ENCODE measurements around the gene AUP1.

AUP1 gene

DNA sequence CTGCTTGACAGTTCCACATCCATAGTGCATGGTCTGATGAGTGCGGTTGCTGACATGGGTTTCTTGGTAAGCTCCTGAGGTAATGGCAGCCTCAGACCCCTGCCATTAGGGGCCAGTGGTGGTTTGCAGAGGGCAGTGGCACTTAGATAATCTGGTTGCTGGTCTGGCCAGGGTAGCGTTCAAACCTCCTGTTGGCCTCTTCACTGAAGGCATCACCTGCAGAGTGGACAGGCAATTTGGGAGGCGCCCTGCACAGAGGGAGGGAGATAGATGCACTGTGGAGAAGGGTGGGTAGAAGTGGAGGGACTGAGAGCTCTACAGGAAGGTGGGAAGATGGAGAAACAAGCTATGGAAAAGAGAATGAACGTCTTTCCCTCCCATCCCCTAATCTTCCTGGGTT lies 4.0 kb upstream of the AUP1 start:
- DNase-seq: no peak

DNA sequence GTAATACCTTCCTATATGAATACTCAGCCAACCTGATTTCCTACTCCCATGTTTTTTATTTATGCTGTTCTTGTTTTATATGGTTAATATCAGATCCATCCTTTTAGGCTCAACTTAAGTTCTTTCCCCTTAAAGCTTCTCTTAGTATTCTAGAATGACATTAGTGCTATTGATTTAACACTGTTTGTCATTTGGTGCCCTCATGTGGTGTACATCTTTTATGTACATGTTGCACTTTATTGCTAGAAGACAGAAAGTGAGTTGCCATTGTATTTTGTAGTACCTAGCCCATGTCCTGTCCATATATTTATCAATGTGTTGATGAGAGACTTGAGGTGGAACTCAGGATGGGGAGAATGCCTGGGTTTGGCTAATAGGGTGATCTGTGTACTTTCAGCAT lies 2.7 kb upstream of the AUP1 start:
- DNase-seq: no peak

DNA sequence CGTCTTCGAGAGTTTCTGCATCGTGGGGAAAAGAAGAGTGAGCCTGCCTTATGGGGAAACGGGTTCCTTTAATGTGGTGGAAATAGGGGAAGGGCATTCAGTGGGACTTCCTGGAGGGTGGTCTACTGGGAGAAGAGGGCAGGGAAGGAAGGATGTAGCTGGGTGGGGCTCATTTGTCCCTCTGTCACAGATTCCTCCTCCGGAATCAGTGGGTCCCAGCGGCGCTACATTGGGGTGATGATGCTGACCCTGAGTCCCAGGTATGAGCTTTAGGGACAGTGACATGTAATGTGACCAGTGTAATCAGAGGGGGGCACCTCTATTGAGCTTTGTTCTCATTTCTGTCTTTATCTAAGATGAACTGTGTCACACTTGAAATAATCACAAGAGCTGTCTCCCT lies 2.2 kb upstream of the AUP1 start:
- no peak for DNase-seq

DNA sequence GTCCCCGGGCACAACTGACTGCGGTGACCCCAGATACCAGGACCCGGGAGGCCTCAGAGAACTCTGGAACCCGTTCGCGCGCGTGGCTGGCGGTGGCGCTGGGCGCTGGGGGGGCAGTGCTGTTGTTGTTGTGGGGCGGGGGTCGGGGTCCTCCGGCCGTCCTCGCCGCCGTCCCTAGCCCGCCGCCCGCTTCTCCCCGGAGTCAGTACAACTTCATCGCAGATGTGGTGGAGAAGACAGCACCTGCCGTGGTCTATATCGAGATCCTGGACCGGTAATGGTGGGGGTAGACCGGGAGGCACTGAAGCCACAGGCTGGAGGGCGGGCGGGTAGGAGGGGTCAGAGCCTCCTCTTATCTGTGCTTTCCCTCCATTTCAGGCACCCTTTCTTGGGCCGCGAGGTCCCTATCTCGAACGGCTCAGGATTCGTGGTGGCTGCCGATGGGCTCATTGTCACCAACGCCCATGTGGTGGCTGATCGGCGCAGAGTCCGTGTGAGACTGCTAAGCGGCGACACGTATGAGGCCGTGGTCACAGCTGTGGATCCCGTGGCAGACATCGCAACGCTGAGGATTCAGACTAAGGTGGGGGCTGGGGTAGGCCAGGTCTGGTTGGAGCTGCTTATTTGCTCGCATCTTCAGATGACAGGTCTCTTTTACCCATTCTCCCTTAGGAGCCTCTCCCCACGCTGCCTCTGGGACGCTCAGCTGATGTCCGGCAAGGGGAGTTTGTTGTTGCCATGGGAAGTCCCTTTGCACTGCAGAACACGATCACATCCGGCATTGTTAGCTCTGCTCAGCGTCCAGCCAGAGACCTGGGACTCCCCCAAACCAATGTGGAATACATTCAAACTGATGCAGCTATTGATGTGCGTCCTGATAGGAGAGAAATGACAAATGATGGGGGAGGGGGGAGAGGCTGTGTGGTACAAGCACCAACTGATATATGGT lies 1.0 kb upstream of the AUP1 start:
- no peak for DNase-seq

DNA sequence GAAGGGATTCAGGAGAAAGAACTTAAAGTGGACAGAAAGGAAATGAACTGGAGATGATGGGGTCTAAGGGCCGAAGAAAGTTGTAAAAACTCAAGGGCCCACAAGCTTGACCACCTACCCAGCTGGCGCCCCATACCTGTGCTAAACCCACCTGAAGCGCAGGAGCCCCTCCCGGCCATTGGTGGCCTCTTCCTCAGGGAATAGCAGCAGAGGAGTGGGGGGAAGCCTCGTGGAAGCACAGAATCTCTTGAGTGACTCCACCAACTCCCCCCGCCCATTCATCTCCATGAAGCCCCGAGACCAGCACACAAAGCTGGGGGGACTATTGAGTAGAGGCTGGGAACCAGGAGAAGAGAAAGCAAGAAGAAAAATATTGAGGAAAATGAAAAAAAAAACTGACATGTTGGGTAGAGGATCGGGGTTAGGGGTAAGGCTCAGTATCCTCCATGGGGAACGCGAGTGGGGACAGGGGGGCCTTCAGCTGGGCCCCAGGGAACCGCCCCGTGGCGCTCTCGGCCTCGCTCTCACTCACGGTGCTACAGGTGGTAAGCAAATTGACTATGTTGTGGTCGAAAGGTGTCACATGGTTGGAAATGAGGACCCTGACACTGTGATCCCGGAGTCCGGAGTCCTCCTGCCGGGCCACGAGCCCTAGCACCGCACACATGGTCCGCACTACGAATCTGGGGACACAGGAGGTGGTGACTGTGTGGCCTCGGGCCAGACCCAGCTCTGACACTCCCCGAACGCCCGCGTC lies 728 bp downstream of the AUP1 start:
- no peak for DNase-seq

DNA sequence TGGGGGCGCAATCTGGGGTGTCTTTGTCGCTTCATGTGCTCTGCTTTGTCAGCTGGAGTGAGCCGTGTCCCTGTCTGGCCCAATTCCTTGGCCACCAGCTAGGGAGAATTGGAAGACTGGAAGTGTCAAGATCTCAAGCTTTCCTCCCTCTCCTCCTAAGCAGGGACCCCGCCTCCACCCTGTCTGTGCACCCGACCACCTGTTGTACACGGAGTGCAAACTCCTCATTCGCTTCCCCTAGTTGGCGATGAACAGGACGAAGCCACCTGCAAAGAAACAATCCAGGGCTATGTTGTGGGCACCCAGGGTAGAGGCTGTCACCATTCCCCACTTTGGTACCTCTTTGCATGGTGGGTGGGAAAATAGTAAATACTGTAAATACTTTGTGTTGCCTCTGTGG lies 1.8 kb downstream of the AUP1 start:
- DNase-seq: no peak

DNA sequence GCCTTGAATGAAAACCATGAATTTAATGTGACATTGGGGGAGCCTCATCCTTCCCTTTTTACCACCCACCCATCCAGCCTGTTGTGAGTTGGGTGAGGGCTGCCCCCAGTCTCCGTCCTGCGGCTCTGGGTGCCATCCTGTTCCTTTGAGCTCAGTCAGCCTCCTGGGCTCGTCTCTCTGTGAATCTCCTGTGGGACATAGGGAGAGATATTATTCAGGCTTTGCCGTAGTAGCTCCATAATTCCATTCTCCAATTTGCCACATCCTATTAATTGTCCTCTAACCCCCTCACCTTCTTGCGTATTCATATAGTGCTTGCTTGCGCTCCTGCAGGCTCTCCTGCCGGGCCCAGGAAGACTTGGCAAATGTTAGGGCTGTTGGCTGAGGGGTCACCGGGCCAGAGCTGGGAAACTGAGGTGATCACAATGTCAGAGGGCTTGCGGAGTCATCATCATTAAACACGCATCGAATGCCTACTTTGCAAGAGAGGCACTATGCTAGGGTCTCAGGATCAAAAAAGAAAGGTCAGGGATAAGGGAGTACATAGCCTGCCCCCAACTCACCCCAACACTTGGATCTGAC lies 2.8 kb downstream of the AUP1 start:
- DNase-seq: no peak

DNA sequence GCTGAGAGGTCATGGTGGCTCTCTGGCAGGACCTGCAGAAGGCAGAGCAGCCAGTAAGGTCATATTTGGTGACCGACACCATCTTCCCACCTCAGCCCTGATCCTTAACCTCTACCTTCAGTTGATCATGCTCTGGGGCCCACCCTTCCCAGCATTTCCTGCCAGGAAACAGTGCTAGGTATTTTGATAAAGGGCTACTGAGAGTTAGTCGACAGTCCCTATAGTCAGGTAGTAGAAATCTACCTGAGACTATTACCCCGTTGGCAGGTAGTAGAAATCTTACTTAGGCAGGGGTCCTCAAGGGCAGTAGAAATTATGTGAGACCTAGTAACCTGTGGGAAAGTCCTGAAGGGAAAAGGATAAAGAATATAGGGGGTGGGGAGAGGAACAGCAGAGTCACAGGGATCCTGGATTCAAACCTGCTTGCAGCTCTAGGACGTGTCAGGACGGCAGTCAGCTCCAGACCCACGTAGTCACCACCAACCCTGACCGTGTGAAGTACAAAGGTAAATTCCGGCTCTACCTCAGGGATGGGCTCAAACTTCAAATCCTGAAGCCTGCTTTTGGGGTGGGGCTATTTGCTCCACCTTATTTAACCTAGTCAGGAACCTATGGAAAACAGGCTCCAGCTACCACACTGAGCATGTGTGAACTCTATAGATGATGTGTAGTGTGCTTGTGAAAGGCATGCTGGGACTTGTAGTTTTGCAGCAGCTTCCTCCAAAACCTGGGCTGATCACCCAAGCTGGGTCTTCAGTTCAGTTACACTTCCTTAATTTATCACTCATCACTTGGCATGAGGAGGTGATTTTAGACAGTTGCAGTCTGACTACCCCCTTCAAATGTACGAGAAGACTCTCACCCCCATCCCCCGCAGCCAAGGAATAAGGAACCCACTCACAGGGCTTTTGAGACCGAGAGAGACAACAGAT lies 3.5 kb downstream of the AUP1 start, which contains the start of gene DQX1:
TSS of gene DQX1 (minus strand) at position 515 of the 932 bp plus-strand sequence. CDS start at position 13, 502 bp downstream.
- no peak for DNase-seq

DNA sequence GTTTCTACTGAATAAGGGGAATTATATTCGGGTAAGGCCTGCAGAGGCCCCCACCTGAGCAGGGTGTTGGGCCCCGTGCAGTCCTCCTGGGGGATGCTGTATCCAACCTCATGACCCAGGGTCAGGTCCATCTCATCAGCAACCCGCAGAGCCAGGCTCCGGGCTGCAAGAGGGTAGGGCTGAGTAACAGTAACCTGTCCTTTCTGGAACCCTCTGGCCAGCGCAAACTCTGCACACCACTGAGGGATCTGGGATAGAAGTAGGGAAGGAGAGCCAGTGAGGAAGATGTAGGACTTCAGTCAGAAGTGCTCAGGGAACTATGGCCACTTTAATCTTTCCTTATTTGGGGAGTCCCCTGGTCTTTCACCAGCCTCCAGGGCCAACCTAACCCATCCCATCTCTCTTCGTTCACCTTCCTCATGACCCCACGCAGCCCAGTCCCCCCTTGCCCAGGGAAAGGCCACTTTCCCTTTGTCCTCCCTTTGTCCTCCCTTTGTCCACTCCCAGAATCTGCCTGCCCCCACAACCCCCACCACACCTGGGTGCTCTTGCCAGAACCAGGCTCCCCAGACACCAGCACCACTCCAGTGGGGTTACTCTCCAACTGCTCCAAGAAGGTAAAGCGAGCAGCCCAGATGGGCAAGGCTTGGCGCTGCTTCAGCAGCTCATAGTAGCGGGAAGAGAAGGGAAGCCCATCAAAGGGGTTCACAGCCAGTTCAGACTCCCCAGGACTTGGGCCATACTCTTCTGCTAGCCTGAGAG lies 4.4 kb downstream of the AUP1 start:
- DNase-seq: no peak

DNA sequence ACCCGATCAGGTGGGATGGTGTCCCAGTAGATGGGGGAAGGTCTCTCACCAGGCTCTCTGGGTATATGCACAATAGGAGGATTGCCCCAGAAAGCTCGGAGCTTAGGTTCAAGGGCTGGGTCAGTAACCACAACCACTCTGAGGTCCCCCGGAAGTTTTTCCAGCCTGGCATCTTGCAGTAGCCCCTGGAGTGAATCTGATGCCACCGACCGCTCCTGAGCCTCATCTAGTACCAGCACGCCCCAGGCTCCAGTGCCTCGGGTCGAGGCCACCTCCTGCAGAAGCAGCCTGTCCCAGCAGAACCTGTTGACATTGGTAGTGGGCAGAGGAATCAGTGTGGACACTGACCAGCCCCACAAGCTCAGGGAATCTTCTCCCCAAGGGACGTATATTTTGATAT lies 5.5 kb downstream of the AUP1 start:
- DNase-seq: no peak

DNA sequence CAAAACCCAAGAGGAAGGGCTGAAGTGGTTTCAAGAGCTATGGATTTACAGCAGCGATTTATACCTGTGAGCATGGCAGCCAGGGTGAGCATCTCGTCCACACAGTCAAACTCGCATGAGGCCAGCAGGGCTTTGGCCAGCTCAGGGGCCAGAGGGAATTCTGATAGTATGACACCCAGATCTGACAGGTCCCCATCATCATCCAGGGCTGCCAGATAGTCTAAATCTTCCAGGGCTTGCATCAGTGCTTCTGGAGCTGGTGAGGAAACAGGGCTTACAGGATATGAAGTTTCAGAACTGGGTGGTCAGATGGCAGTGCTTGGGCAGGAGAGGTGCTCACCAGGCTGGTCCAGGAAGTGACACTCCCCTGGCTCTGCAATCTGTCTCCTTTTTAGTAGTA lies 7.0 kb downstream of the AUP1 start:
- DNase-seq: no peak

DNA sequence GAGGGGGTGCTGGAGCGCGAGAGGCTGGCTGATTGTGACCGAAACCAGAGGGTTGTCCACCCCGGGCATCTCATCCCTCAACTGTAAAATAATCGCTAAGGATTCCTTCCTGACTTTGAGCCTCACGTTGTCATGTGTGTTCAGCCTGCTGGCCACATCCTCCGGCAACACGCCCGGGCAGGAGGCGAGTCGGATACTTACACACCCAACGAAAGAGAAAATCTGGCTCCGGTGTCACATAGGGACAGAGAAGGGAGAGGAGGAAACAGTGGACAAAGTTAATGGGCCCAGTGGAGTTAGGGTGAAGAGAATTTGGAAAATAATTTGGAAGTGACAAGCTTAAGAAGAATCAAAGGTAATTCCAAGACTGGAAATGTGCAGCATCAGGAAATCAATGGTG lies 12.9 kb downstream of the AUP1 start:
- no peak for DNase-seq

DNA sequence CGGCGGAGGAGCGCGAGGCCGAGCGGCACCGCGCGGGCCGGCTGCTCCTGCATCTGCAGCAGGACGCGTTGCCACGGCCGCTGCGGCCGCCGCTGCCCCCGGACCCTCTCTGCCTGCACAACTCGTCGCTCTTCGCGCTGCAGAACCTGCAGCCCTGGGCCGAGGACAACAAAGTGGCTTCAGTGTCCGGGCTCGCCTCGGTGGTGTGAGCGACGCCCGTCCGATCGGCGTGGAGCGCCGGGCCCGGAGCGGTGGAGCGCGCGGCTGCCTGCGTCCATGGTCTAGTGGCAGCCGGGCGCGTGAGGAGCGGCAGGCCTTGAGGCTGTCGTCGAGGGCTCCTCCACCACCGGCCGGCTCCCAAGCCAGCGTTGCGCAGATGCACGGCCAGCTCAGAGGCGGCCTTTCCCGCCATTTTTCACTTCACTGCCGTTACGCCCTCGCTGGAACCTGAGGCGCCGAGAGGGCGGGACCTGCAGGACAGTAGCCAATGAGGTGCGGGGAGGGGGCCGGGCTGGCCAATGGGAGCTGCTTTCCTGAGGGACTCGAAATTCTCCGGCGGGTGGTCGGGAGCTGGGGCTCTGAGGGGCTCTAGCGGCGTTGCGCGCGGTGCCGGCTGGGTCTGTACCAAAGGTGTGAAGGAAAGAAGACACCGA lies 13.4 kb downstream of the AUP1 start:
- no peak for DNase-seq

DNA sequence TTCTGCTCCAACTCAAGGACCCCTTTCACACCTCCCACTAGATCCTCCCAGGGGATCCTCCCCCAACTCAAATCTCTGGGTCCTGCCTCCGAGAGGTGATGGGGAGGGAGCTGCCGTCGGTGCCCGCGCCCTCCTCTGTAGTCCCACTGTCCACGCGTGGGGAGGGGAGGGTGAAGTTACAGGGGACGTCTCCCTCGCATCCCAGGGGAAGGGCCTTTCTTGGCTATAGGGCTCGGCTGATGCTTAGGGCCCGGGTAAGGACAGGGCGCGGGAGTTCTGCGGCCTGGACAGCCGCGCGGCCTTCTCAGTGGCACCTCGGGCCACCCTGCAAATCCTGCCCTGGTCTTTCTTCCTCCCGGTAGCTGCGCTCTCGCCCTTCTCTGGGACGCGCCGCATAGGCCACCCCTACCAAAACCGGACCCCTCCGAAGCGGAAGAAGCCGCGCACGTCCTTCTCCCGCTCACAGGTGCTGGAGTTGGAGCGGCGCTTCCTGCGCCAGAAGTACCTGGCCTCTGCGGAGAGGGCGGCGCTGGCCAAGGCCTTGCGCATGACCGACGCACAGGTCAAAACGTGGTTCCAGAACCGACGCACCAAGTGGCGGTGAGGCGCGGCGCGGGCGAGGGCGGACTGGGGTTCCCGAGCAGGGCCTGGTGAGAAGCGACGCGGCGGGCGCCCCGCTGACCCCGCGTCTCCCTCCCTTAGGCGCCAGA lies 14.1 kb downstream of the AUP1 start:
- no peak for DNase-seq

DNA sequence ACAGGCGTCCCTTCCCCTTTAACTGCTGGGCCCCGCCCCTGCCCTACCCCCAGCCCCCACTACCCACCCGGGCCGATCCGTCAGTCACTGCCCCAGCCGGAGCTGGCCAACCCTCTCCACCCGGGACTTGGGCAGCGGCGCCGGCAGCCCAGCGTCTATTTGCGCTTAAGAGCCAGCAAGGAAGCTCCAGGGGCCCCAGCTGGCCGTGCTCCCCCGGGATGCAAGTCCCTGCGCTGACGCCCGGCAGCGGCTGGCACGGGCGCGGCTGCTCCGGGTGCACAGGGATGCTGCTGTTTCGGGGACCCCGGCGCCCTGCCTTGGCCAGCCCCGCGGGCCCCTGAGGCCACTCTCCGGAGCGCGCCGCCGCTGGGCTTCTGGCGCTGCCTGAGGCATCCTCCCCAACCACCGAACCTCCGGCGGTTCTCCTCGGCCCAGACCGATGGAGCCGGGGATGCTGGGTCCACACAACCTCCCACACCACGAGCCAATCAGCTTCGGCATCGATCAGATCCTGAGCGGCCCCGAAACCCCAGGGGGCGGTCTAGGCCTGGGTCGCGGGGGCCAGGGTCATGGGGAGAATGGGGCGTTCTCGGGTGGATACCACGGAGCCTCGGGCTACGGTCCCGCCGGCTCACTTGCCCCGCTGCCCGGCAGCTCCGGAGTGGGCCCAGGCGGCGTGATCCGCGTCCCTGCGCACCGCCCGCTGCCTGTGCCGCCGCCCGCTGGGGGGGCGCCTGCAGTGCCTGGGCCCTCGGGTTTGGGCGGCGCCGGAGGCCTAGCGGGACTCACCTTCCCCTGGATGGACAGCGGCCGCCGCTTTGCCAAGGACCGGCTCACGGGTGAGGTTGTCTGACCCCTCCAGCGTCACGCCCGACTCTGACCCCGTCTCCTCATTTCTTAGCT lies 14.9 kb downstream of the AUP1 start, which contains the start of gene TLX2:
TSS of gene TLX2 (plus strand) at position 83 of the 903 bp plus-strand sequence. CDS start at position 440, 357 bp downstream.
- no peak for DNase-seq

DNA sequence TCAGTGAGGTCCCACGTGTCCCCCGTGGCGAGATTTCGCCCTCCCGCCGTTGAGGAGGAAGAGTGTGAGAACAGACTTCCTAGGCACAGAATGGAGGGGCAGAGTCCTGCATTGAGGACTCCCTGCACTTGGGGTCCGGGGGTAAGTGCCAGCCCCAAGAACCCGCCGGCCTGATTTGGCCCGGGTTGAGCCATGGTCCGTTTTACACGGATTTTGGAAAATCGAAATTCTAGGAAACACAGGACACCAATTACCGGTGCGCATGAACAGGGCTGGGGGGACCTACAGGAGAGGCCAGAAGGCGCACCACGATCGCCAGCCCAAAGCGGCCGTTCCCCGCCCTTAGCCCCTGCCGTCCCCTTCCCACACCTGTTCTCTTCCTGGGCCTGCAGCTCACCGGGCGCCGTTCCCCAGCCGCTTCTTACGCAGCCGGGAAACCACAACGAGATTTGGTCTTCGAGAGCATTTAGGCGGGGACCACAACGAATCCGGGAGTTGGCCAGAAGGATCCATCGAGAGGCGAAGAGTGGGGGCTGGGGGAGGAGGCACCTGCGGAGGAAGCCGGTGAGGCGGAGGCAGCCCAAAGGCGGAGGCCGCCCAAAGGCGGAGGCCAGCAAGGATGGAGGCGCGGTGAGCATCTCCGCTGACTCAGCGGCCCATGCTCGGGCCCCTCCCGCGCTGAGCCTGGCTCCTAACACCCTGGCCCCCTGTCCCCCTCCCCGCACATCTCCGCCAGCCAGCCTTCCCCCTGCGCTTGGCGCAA lies 15.7 kb downstream of the AUP1 start:
- DNase-seq: no peak

DNA sequence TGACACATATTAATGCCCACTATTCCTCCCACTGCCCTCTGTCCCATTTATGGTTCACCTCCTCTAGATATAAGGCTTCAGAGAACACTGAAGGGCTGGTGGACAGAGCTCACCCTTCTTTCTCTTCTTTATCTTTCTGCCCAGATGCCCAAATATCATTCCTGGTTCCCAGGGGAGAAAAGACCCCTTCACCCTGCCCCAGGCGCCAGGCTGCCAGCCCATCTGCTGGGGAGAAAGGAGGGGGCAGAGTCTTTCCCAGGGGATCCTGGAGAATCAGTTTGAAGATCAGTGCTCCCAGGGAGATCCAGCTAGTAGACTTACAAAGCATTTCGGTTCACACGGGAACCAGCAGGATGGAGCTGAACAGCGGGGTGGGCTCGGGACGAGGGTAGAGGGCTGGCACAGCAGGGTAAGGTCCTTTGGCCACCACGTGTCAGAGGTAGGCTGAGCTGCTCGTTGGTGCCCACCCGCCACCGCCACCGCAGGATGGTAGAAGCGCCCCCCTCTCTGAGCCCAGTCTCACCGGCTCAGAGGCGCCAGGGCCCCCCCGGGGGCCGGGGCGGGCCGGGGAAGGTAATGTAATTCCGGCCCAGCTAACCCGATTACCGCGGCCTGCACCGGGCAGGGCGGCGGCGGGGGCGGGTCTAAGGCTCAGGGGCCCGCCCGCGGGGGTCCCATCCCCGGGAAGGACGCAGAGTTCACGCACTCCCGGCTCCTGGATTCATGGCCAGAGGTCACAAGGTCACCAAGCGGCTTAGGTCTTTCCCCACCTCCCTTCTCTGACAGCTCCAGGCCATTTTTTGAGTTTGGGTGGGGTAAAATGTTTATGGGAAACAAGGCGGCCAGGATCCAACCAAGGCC lies 16.5 kb downstream of the AUP1 start:
- no peak for DNase-seq

All from NCI-H1092 (cell line).